CD4-positive, alpha-beta T cell treated with Interleukin-15 for 4 hours (primary cell): Measurements from ENCODE around the gene JMJD1C.

Experiments used
- DNase-seq: peaks from one replicate; pipeline ENCODE4 v3.0.0-alpha.2; 2020; ENCODE audit warnings: low spot score

The JMJD1C gene

DNA sequence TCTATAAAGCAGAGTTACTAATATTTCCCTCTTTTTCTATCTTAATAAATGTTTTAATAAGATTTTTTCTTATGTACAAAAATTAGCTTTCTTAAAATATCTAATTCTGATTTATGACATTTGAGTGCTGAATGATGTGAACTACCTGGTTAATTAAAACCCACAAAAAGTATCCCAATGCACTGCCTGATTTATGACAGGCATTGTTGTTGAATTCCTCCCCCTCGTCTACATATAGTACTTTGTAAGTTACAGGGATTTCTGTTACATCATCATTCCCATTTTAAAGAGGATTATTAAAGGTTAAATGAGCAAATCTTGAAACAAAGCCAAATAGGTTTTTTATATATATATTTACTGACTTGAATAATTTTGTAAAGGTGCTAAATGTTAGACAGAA, 241.5 kb downstream of the JMJD1C start:
- no peak for DNase-seq

DNA sequence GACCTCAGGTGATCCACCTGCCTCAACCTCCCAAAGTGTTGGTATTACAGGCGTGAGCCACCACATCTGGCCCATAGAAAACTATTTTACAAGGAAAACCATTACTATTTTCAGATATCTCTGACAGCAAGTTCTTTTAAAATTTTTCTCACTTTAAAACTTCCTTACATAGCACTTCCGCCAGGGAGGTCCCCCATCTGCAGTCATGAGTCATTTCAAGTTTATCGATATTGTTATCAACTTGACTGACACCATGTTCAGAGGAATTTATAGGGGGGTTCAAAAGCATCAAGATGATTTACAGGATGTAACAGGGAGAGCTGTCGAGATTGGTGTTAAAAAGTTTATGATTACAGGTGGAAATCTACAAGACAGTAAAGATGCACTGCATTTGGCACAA, 243.8 kb downstream of the JMJD1C start:
- DNase-seq = no peak

DNA sequence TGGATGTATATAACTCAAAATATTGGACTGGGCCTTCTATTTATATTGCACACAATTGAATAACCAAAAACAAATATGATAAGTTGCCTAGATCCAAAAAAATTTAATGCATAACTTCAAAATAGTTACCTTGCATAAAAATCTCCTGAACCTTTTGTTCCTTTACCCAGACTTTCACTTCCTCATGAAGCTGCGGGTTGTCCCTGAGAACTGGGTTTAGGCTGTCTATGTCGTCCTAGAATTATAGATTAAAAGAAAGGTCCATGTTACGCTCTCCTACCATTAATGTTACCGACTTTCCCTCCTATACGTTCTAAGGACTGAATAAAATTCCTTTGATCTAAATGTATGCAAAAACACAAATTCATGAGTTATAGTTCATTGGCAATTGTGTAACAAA, 246.0 kb downstream of the JMJD1C start:
- DNase-seq = no peak

DNA sequence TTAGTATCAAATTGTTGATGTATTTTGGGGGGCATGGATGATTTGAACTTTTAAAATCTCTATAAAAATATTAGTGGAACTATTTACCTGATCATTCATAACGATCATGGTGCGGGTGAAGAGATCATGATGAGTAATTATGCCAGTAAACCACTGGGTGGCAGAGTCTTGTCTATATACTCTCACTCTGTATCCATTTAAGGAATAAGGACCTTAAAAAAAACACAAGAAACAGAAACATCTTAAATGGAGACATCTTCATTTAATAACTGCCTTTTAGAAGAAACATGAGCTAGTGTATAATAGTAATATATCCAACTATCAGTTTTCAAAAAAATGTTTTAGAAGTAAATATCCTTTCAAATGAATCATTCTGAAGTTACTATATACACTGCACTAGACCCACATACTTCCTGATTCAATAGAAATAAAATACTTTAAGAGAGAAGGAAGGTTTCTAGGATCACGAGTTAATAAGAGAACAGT, 248.6 kb downstream of the JMJD1C start:
- DNase-seq = peak; percentile 66

DNA sequence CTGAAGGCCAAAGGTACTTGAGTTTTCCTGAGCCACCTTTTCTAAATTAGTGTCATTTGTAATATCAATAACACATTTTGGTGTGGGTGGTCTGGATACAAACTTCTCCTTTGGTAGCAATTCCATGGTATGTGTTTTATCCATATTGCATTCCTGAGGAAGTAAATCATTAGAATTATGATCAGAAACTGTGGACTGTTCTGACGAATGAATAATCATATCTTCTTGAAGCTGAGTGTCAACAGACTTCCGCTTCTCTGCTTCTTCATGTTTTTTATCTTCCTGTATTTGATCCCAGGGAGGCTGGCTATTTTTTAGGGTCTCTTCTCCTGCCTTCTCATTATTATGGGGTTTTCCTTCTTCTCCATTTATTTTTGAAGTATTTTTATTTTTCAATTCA, 251.2 kb downstream of the JMJD1C start:
- DNase-seq = no peak

DNA sequence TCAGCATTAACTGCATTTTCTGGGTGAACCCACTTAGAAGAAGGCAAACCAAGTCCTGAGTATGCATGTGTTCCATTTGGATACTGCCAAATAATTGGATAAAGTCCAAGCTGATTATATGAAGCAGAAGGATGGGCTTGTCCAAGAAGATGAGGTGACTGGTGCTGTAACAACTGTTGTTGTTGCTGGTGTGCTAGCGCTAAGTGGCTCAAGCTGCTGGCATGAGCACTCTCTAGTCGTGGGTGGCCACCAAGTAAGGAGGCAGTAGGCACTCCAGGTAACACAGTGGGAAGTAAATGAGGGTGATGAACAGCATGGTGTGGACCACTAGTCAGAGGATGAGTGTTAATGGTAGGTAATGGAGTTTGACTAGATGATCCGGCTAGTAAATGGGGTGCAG, 252.3 kb downstream of the JMJD1C start:
- DNase-seq = no peak

DNA sequence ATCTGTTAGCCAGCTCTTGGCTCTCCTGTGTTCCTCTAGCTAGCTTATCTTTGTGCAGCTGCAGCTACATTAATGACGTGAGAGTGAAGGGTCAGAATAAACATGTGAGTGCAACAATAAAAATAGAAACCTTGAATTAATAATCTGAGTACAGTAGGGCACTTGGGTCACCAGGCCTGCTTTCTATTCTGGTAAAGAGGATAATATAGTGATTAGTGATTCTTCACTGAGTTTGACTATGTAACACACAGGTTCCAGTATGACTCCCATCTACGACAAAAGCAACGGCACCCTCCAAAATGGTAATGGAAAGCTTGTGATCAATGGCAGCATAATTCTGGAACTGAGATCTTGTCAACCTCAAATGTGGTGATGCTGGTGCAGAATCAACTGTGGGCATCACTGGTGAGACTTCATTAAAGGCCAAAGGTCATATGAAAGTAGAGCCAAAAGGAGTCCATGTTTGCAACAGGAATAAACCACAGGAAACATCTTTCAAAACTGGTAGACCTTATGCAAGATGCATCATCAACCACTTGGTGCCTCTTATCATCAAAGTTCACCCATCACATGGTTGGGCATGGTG, 255.1 kb downstream of the JMJD1C start:
- DNase-seq = no peak

DNA sequence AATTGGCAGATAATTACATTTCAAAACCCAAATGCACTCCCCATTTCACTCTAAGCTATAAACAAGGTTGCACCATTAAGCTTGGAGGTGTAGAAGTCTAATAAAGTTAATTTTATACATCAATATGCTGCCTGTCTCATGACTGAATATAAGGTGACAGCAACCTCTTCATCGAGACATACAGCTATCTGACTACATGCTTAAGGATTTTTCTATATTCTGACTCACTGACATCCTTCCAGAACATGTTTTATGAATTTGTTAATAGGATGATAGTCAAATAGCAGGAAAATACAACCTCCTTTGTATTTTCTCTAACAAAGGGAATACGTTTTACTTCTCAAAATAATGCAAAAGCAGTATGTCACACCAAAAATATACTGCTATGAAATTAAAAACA, 256.1 kb downstream of the JMJD1C start:
- DNase-seq = no peak

DNA sequence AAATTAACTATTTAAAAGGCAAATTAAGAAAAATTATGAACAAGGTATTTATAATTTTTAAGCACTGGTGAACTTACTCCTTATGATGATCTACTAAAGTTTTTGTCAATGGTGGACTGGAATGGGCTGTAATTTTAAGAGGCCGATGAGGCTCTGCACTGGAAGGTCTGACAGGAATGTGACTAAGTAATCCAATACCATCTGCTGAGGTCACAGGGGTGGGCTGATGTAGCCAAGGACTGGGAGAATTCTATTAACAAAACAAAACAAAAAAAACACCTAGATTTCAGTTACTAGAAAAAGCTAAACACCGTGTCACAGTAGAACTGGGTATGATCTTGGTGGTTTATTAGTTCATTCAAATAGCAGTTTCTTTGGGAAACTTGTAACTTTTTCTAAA, 256.8 kb downstream of the JMJD1C start:
- DNase-seq = no peak

DNA sequence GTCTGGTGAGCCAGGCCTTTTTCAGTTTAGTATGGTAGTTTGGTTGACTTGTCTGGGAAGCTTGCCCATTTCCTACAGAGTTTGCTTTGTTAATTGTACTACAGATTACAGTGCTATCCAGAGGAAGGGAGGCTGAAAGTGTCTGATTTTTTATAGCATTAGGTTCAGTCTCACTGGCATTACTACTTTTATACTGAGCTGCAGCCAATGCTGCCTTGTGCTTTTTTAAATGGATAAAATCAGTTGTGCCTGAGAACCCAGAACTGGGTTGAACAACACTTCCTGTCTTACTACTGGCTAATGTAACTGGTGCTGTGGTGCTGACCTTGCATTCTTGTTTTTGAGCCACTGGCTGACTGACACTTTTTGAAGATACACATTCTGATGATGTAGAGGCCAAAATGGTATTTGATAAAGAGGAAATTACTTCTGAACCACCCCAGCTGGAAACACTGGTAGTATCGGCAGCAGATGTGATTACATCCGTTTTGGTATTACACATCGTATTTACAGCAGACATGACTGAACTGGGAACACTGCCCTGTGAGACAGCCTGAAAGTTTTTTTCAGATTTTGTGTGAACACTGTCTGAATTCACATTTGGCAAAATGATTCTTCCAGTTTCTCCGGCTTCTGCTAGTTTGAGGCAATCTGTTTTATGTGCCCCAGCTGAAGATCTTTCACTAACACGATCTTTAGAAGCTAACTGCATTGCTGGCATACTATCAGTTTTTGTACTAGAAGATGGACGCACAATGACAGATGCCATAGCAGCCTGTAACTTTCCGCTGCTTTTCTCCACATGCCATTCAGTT, 258.6 kb downstream of the JMJD1C start:
- no peak for DNase-seq

DNA sequence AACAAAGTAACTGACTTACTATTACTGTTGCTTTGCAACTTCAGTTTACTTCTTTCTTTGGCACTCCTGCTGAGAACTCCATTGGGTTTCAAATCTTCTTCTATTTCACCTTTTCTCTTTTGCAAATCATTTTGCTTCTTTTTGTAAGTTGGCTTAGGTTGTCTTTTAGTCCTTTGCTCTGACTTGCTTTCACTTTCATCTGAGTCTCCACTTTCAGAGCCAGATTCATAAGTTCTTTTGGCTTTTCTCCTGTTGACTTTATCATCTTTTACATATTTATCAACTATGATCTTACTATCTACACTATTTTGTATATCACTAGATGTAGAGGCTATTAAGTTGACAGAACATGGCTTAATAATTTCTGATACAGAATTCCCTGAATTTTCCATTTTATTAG, 259.2 kb downstream of the JMJD1C start:
- DNase-seq = no peak

DNA sequence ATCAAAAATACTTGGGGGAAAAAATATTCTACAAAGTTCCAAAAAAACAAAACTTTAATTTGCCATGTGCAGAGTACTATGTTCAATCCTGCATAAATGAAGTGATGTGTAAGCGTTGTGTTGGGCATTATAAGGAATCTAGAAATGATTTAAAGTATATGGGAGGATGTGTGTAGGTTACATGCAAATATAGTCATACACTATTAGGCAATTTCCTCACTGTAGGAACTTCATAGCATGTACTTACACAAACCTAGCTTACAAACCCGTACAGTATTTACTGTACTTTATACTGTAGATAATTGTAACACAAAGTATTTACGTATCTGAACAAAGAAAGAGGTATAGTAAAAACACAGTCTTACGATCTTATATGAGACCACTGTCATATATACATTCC, 260.4 kb downstream of the JMJD1C start:
- no peak for DNase-seq

DNA sequence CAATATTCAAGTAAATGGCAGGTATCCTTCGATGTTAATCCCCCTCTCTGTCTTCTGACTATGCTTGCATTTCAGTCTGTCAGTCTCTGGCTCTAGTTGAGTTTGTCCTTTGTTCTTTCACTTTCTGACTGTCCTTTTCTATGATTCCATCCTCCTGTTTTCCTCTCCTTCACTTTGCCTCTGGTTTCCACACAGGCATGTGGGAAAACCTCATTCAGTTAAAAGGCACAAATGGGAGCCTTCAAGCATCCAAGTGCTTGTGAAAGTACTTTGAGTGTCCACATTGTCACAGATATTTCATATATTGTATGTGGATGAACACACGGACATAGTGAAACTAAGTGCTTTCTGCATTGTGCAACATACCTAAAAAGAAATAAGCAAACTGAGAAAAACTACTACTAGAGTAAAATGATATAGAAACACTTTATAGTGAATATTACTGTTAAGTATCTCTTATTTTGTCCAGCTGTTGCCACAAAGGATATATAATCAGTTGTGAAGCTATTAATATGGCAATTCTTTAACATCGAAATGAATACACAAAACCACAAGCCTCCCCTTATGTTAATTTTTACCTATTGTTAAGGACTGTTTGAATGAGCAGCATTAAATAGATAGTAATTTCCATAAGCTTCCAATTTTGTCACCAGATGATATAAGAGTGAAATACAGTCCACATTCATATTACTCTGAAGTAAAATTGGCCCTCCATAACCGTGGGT, 260.9 kb downstream of the JMJD1C start:
- no peak for DNase-seq

DNA sequence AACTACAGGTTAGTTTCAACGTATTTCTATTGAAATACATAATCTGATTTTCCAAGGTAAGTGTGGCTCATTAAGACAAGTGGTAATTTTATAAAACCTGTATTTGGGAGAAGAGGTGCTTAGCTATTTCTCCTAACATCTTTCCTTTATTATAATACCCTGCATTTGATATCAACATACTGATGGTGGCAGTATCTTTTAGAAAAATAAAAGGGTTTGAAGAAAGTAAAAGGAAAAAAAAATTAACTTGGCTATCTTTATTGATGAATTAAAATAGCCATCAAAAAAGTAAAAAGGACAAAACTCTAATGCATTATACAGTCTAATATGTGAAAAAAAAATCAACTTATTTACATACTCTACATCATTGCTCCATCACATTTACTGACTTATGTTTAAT, 264.7 kb downstream of the JMJD1C start:
- no peak for DNase-seq

DNA sequence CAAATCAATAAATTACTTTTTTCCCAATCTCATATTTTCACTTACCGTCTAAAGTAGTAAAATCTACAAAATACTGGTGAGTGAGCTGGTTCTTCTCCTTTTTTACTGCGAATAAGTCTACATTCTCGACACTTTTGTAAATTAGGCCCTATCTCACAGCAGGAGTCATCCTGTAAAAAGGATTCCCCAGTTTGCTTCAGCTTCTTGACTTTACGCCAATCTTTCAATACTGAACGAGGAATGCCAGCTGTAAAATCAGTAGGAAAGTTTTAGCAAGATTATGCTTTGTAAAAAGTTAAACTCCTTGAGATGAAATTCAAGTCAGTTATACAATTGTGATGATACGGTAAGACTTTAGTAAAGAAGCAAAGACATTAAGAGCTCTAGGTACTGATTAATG, 265.3 kb downstream of the JMJD1C start:
- no peak for DNase-seq

DNA sequence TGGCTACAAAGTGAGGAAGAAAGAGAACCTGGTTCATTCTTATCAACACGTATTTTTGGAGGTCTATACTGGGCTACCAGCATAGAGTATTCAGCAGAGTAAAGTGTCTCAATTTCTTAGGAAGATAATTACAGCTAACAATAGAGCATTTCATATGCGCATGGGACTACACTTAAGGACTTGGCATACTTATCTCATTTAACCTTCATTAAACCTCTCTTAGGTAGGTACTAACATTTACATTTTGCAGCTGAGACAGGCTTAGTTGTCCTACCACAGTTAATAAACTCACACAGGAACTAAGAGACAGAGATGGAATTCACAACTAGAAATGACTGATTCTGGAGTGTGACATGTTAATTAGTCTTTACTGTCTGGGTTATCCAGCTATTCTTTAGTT, 266.1 kb downstream of the JMJD1C start:
- DNase-seq = no peak

DNA sequence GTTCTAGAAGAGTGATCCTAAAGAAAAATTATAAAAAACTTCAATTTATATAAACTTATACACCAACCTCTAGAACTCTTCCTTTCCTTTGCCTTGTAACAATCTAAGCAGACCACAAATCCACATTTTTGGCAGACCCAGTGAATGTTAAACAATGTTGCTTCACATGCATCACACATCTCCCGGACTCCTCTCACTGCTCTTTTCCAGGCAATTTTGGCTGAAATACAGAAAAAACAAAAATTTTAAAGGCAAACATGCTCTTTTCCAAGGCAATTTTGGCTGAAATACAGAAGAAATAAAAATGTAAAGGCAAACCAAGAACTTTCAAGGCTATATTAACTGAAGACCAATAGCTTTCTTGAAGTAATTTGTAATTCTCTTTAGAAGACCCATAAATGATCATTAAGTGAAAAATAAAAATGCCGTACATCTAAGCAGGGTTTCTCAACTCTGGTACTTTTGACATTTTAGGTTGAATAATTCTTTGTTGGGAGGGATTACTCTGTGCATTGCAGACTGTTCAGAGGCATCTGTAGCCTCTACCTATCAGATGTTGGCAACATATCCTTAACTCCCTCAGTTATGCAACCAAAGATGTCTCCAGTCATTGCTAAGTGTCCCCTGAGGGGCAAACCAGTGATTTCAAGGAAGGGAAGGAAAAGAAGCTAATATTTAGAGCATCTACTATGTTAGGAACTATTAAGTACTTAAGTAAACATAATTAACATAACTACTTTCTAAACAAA, 268.3 kb downstream of the JMJD1C start:
- no peak for DNase-seq

DNA sequence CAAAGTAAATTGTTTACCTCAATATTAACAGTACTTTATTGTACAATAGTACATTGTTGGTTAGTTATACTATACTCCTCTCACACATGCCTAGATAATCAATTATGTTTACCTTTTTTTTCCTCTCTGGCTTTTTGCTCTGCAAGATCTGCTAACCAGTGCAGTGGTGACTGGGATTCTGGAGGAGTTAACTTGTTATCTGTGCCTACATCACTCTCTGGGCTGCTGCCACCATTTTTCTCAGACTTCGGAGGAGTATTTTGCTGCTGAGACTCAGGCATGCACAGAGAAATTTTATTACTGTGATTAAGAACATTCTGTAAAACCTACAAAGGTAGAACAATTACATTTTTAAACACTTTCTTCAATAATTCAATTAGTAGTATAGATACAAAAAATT, 273.0 kb downstream of the JMJD1C start:
- no peak for DNase-seq

DNA sequence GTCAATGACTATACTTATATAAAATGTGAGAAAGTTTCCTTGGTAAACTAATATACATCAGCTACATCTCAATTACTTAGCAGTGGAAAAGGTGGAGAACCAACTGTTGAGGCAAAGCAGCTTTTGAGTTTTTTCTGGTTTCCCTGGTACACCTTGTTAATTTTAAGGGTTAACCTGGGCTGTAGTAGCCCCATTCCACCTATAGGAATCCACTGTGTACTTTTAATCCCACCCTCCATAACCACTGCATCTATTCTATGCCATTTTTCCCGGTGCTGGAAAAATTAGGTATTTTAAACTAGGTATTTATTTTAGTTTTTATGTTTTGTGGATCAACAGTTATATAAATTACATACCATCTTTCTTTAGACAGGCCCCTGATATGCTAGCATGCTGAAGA, 290.2 kb downstream of the JMJD1C start:
- no peak for DNase-seq

DNA sequence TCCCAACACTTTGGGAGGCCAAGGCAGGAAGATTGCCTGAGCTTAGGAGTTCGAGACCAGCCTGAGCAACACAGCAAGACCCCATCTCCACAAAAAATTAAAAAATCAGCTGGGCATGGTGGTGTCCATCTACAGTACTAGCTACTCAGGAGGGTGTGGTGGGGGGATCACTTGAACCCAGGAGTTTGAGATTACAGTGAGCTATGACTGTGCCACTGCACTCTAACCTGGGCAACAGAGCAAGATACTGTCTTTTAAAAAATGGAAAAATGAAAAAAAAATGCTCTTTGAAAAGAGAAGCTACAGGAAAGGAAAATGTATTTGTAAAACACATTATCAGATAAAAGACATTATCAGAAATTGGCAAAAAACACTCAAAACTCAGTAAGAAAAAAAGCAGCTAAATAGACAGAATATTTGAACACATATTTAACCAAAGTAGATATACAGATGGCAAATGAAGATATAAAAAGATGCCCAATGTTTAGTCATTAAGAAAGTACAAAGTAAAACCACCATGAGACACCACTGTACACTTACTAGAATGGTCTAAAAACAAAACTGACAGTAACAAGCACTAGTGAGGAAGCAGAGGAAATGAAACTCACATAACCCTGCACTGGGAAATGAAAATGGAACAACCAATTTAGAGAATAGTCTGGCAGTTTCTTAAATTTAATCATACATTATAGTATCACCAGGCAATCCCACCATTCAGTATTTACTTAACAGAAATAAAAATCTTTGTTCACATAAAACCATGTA, 292.1 kb downstream of the JMJD1C start:
- DNase-seq = peak; percentile 14

DNA sequence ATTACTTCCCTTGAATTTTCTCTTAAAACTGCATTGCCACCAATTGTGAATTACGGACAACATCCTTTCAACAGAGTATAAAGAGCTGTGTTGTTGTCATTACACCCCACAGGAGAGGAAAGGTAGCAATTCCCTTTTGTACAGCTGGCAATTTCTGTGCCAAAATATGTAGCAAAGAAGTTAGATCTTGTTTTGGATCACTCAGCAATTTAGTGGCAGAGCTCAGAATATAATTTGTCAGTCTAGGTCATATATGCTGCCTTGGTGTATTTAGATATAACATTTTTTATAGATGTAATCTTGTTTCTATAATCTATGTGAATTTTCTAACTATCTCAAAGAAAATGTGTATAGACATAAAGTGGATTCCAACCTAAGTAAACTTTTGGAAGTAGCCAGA, 293.9 kb downstream of the JMJD1C start:
- DNase-seq = no peak
